COLO668 (cell line): ENCODE results near the gene SCAF11.

ENCODE experiments used
- DNase-seq: peaks from one replicate; lab custom pipeline; 2025; ENCODE audit not compliant: unreplicated experiment; lab: John Stamatoyannopoulos, UW

SCAF11 gene

GRCh38 chr12:45930369-45930768 is 60.0 kb downstream of the SCAF11 start:
- no peak for DNase-seq

- DNase-seq: no peak
These were observed 62.1 kb downstream of the SCAF11 start for GRCh38 chr12:45928309-45928708.

- no peak for DNase-seq
These were observed 71.6 kb downstream of the SCAF11 start for GRCh38 chr12:45918818-45919217.

GRCh38 chr12:45915405-45915804 is 75.0 kb downstream of the SCAF11 start:
- DNase-seq: no peak

DNA sequence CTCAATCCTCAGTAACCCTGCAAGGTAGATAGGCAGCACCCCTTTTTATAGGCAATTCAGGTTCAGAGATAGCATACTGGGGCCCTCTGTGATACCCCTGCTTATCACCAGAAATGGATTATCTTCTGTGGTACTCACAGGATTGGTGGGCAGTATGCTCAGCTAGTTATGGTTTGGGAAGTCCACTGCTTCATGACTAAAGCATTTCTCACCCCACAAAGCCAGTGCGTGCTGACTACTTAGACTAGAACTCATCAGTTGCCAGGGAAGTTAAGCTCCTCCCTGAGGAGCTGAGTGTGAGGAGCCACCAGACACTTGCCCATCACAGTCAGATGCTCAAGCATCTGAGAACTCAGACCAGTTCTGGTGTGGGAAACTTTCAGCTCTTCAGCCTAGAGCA is 76.3 kb downstream of the SCAF11 start:
- DNase-seq: no peak

DNA sequence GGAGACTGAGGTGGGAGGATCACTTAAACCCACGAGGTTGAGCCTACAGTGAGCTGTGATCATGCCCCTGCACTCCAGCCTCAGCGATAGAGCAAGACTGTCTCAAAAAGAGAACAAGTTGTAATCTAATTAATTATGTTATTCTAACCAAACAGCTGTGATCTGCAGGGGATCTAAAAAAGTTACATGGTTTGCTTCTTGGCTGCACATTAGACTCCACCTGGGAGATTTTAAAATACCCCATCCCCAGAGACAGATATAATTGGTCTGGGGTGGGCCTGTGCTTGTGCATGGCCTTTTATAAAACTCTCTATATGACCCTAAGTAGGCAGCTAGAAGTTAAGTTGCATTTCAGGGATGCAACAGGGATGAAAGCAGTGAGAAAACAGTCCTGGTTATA is 76.7 kb downstream of the SCAF11 start:
- DNase-seq: no peak

- DNase-seq: no peak
These were observed 77.6 kb downstream of the SCAF11 start for GRCh38 chr12:45912774-45913173.

GRCh38 chr12:45909041-45909713 is 81.2 kb downstream of the SCAF11 start:
- DNase-seq: no peak

GRCh38 chr12:45907955-45908354 is 82.4 kb downstream of the SCAF11 start:
- no peak for DNase-seq

DNA sequence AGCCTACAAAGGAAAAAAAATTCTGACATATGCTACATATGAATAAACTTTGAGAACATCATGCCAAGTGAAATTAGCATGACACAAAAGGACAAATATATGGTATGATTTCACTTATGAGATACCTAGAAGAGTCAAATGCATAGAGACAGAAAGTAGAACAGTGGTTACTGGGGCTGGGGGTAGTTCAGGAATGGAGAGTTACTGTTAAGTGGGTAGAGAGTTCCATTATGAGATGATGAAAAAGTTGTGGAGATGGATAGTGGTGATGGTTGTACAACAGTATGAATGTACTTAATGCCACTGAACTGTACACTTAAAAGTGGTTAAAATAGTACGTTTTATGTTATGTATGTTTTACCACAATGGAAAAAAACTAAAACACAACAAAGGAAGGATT is 92.3 kb downstream of the SCAF11 start:
- no peak for DNase-seq

DNA sequence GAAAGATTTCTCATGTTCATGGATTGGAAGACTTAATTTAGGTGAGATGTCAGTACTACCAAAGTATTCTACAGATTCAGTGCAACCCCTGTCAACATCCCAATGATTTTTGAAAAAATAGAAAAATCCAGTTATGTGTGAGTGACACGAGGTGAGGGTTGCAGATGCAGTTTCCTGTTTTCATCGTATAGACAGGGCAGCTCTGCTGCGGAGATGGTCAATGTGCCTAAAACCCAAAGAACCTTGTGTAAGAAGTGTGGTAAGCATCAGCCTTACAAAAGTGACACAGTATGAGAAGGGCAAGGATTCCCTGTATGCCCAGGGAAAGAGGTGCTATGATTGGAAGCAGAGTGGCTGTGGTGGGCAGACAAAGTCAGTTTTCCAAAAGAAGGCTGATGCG is 94.4 kb downstream of the SCAF11 start:
- DNase-seq: no peak

- no peak for DNase-seq
These were observed 97.1 kb downstream of the SCAF11 start for GRCh38 chr12:45893240-45893639.

DNA sequence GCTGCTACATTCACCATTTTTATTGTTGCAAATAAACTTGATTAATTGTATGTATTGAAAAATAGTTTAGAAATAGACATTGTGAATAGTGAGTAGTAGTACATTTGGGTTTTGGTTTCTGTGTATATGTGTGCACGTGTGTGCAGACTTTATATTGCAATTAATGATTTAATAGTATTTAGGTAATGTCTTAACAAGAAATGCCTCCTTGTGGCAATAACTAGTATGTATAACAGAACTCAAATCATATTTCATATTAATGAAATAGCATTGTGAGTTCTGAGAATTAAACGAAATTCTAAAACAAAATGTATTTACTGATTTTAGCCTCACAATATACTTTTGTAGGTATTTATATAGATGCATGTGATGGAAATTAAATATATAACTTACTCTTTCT is 100.1 kb downstream of the SCAF11 start:
- no peak for DNase-seq

- DNase-seq: no peak
These were observed 102.8 kb downstream of the SCAF11 start for GRCh38 chr12:45887544-45887943.

DNA sequence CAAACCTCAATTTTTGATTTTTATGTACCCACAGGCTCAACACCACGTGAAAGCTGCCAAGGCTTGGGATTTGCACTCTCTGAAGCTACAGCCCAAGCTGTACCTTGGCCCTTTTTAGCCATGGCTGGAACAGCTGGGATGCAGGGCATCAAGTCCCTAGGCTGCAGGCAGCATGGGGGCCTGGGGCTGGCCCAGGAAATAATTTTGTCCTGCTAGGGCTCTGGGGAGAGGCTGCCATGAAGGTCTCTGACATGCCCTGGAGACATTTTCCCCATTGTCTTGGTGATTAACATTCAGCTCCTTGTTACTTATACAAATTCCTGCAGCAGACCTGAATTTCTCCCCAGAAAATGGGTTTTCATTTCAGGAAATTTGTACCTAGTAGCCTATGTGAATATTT is 103.7 kb downstream of the SCAF11 start:
- DNase-seq: no peak

DNA sequence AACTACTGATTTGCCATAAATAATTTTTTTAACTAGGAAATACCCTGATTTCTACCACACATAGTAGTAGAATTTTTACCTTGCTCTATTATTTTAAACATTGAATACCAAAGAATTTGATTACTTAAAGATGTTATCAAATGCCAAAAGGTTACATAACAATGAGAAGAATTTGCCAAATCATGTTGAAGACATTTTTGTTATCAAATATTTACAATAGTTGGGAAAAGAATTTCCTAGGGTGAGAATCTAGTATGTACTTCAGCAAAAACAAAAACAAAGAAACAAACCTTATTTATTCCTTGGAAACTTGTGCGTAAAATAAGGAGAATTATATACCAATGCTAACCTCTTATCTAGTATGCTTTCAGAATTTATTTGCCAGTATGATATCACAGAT is 107.2 kb downstream of the SCAF11 start:
- DNase-seq: no peak

DNA sequence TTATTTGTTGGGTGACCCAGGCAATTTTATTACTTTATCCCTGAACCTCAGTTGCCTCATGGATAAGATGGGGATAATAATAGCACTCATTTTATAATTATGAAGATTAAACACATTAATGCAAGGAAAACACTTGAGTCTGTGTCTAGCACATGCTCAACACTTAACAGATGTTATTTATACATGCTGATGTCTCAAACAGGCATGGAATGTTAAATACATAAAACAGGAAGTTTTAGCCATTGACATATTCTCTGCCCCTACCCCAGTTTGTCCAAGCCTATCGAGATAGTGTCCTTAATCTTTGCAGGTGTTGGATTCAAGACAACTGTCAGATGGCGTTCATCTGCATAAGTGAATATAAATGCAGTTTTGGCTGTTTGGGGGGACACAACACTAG is 109.8 kb downstream of the SCAF11 start:
- DNase-seq: no peak

DNA sequence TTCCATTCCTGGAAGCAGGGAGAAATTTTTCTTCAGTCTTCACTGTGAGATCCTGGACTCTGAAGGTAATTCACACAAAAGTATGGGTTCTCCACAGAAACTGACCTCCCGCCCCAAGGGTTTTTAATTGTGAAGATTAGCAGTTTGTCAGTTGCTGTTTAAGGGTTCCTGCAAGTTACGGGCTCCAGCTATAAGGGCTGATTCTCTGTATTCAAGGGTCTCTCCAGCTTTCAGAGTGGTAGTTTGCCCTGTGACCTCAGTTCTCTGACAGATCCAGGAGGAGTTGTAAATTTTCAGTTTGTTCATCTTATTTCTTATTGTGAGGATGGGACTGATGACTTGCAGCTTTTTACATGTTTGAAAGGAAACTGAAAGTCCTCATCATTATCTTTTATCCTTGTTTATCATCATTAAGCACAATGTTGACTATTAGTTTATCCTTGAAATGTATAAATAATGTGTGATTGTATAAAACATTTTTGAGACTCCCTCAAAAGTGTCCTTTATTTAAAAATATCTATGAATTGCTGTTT is 110.9 kb downstream of the SCAF11 start:
- no peak for DNase-seq

DNA sequence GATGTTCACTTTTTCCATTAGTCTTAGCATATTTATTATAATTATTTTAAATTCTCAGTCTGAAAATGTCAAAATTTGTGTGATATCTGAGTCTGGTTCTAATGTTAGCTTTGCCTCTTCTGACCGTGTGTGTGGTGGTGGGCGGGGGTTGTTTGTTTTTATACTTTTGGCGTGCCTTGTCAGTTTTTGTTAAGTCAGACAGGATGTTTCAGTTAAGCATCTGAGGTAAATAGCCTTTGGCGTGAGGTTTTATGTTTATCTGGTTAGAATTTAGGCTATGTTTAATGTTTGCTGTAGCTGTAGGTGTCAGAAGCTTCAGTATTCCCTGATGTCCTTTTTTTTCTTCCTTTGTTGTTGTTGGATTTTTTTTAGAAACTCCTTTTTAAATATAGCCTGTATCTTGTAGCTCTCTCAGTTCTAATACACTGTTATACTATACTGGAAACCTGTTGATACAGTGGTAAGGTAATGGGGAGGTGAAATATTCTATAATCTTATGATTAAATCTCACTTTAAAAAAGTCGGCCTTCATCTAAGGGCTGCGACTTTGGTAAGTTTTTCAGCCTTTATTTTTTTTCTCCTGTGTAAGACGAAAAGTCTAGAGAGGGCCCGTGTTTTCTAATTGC is 111.6 kb downstream of the SCAF11 start:
- DNase-seq: no peak

DNA sequence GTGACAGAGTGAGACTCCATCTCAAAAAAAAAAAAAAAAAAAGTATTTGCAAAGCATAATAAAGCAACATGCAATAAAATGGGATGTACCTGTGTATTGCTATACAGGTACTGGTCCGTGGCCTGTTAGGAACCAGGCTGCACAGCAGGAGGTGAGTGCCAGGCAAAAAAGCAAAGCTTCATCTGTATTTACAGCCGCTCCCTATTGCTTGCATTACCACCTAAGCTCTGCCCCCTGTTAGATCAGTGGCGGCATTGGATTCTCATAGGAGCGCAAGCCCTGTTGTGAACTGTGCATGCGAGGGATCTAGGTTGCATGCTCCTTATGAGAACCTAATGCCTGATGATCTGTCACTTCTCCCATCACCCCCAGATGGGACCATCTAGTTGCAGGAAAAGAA is 113.3 kb downstream of the SCAF11 start:
- no peak for DNase-seq

- DNase-seq: no peak
These were observed 117.9 kb downstream of the SCAF11 start for GRCh38 chr12:45872446-45872845.
